Activated CD4-positive, alpha-beta T cell treated with anti-CD3 and anti-CD28 coated beads, Interleukin-2, amount 50 U/mL, for 16 hours (primary cell): Measurements from ENCODE around the gene PLD3.
"Not testable (repeated sequence)": the region's sequence is repeated elsewhere in the genome, so short reads cannot be mapped to it uniquely, and the experiment has no call there.

Experiments used
- DNase-seq: peaks from one replicate; pipeline ENCODE4 v3.0.0-alpha.2; 2020

PLD3 gene

GRCh38 chr19:40365613-40366401 is 17.3 kb downstream of the PLD3 start:
- DNase-seq, result peak; percentile 58

- DNase-seq, result no peak
Observed at GRCh38 chr19:40366697-40367561, 18.4 kb downstream of the PLD3 start.

- DNase-seq, result no peak
Observed at GRCh38 chr19:40367577-40368434, 19.3 kb downstream of the PLD3 start.

GRCh38 chr19:40369797-40370196 is 21.3 kb downstream of the PLD3 start:
- no peak for DNase-seq

- not testable (repeated sequence) for DNase-seq
Observed at GRCh38 chr19:40370253-40370652, 21.8 kb downstream of the PLD3 start.

GRCh38 chr19:40370997-40371801 is 22.7 kb downstream of the PLD3 start:
- no peak for DNase-seq

GRCh38 chr19:40371802-40372122 is 23.3 kb downstream of the PLD3 start:
- no peak for DNase-seq

- DNase-seq, result no peak
Observed at GRCh38 chr19:40374084-40374483, 25.6 kb downstream of the PLD3 start.

GRCh38 chr19:40376286-40376862 is 27.9 kb downstream of the PLD3 start:
- no peak for DNase-seq

GRCh38 chr19:40377876-40378385 is 29.4 kb downstream of the PLD3 start:
- DNase-seq, result no peak

GRCh38 chr19:40378509-40378908 is 30.0 kb downstream of the PLD3 start:
- DNase-seq, result no peak

- no peak for DNase-seq
Observed at GRCh38 chr19:40379446-40380198, 31.1 kb downstream of the PLD3 start.

- DNase-seq, result no peak
Observed at GRCh38 chr19:40380199-40381037, 31.9 kb downstream of the PLD3 start.

GRCh38 chr19:40381321-40381720 is 32.8 kb downstream of the PLD3 start:
- DNase-seq, result no peak

GRCh38 chr19:40383668-40384248 is 35.3 kb downstream of the PLD3 start:
- DNase-seq, result no peak

GRCh38 chr19:40387155-40387554 is 38.7 kb downstream of the PLD3 start:
- no peak for DNase-seq

- DNase-seq, result no peak
Observed at GRCh38 chr19:40388481-40388880, 40.0 kb downstream of the PLD3 start.

GRCh38 chr19:40389404-40390083 is 41.0 kb downstream of the PLD3 start:
- no peak for DNase-seq
